HG02973 (cell line): ENCODE results near the gene MTO1.
"Not testable (repeated sequence)": the region's sequence is repeated elsewhere in the genome, so short reads cannot be mapped to it uniquely, and the experiment has no call there.

Experiments used
- ATAC-seq: cut with Tn5 transposase; IDR thresholded peaks from one replicate; pipeline ENCODE4 v1.9.1; 2021; ENCODE audit warnings: moderate library complexity; ENCODE audit not compliant: unreplicated experiment

MTO1 gene

DNA sequence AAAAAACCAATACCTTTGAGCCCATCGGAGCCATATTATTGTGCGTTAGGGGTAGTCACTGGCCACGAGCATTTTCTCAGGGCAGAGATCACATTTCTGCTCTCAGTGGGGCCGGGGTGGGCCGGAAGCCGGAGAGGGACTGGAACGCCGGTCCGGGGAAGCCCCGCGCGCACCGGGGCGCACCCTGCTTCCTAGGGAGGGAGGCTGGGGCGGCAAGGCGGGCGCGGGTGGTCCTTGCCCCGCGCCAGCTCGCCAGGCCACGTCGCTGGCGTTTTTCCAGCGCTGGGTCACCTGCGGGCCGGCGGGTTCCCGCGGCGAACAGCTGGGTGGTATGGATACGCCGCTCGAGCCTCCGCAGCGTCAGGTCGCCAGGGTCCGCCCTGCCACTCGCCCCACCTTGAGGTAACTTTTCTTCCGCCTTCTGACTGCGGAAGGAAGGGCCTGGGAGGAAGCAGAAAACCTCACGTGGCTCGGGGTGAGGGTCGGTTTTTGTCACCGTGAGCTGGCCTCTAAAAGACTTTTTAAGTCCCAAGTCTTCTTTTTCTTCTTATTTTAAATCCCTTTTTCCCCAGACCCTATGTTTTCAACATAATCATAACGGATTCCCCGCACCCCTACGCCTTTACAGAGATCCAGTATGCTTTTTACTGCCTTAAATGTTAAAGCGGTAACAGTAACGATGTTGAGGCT is 62.0 kb downstream of the MTO1 start:
- peak; percentile 48 for ATAC-seq

DNA sequence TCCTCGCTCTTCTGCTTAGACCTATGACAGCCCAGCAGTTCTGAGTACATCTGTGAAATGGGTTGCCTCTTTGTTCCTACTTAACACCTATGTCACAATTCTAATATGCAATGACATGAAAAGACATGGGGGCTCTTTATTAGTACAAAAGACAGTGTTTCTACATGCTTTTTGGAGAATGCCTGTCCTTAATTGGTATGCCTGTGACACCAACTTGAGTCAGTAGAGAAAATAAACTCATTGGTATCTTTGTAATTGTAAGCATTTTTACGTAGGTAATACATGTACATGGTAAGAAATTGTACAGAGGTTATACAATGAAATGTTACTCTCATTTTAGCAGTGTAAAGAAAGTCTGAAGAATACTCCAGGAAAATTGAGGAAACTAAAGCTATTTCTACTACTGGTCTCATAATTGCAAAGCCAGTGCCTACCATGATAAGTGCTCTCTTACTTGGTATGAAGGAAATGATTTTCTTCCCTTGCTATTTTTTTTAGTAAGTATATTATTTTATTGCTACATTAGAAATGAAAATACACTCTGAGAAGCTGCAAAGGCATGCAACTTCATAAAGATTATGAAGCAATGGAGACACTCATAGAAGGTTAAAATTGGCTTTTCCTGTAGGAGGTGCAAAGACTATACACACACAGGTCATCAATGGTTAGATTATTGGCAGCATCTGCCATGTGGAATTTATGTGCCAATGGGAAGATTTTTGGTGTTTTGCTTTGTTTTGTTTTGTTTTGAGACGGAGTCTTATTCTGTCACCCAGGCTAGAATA is 64.2 kb downstream of the MTO1 start:
- no peak for ATAC-seq

DNA sequence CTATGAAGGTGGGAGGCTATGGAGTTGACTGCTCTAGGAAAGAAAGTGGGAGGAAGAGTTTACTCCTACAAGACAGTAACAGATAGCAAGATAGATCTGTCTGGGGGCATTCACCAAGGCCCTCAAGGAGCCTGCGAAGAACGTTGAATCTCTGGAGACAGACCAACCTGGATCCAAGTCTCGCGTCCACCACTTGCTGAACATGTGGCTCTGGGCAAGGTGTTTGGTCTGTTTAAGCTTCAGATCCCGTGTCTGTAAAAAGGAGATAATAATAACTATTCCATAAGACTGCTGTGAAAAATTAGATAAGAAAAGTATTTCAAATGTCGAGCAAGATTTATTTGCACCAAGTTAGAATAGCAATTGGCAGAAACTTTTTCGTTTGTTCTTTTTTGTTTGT is 67.4 kb downstream of the MTO1 start:
- ATAC-seq = no peak

DNA sequence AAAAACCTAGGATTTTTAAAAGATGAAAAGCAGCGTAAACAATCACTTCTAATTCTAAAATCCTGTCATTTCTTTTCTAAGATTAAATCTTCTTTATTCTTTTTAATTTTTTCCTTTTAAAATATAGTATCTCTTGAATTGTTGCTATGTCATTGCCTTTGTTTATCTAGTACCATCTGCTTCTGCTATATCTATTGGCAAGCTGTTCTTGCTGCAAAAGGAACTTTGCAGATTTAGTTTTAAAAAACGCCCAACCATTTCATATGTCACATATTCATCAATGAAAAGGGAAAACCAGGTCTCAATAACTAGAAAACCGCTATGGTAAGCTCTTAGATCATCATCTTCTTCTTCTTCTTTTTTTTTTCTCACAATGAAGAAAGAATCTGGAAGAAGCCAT is 70.8 kb downstream of the MTO1 start:
- ATAC-seq = no peak

DNA sequence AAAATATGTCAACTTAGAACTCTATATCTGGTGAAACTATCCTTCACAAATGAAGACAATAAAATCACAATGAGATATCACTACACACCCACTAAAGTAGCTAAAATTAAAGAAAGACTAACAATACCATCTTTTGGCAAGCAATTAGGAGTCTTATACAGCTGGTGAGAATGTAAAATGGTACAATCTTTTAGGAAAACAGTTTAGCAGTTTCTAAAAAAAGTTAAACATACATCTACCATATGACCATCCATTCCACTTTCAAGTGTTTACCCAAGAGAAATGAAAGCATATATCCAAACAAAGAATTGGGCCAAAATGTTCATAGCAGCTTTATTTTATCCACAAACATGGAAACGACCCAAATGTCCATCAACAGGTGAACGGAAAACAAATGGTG is 73.1 kb downstream of the MTO1 start:
- no peak for ATAC-seq

DNA sequence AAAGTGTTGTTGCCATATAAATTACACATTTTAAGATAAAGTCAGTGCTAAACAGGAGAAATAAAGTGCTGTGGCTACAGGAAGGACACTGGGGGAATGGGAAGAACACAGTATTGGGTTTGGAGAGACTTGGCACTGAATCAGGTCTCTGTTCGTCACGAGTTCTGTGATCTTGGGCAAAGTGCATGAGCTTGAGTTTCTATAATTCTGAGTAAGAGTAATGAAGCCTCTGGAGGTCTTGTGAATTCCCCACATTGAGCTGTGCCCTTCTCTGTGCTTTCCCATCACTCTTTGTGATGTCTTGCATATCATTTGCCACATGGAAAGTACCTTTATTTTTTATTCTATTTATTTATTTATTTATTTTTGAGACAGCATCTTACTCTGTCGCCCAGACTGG is 76.1 kb downstream of the MTO1 start:
- ATAC-seq = no peak

DNA sequence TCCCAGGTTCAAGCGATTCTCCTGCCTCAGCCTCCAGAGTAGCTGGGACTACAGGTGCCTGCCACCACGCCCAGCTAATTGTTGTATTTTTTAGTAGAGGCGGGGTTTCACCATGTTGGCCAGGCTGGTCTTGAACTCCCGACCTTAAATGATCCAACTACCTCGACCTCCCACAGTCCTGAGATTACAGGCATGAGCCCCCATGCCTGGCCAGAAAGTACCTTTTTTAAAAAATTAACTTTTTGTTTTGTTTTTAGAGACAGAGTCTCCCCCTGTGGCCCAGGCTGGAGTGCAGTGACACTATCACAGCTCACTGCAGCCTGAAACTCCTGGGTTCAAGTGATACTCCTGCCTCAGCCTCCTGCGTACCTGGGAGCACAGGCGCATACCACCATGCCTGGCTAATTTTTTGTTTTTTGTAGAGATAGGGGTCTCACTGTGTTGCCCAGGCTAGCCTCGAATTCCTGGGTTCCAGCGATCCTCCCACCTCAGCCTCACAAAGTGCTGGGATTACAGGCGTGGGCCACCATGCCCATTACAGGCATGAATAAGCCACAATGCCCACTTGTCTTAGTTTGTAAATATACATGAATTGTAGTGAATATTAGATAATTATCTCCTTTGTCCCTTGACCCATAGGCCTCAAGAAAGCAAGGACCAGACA is 76.7 kb downstream of the MTO1 start:
- no peak for ATAC-seq

DNA sequence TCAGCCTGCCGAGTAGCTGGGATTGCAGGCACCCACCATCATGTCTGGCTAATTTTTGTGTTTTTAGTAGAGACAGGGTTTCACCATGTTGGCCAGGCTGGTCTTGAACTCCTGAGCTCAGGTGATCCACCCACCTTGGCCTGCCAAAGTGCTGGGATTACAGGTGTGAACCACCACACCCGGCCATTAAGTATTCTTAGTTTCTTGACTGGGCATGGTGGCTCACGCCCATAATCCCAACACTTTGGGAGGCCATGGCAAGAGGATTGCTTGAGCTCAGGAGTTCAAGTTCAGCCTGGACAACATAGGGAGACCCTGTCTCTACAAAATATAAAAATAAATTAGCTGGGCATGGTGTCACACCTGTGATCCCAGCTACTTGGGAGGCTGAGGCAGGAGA is 80.9 kb downstream of the MTO1 start:
- not testable (repeated sequence) for ATAC-seq

DNA sequence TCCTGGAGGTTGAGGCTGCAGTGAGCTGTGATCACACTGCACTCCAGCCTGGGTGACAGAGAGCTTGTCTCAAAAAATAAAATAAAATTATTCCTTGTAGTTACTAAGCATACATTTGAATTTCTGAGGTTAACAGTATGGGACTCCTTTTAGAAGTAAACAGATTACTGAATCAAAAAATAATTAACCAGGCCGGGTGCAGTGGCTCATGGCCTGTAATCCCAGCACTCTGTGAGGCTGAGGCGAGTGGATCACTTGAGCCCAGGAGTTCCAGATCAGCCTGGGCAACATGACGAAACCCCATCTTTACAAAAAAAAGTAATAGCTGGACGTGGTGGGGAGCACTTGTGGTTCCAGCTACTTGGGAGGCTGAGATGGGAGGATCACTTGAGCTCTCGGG is 81.4 kb downstream of the MTO1 start:
- ATAC-seq = no peak

DNA sequence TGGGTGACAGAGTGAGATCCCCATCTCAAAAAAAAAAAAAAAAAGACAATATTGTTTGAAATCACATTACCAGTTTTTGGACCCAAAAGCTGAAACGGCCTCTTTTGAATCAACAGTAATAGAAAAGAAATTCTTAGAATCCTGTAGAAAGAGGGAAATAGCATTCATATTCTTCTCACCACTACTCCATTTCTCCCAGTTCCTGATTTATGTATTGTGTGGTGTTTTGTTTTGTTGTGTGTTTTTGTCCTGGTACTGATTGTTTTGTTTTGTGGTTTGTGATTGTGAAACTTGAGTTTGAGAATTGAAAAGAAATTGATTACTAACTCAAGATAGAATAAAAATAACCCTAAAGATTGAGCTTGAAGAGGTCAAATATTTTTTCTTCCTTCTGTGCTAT is 85.5 kb downstream of the MTO1 start:
- no peak for ATAC-seq

DNA sequence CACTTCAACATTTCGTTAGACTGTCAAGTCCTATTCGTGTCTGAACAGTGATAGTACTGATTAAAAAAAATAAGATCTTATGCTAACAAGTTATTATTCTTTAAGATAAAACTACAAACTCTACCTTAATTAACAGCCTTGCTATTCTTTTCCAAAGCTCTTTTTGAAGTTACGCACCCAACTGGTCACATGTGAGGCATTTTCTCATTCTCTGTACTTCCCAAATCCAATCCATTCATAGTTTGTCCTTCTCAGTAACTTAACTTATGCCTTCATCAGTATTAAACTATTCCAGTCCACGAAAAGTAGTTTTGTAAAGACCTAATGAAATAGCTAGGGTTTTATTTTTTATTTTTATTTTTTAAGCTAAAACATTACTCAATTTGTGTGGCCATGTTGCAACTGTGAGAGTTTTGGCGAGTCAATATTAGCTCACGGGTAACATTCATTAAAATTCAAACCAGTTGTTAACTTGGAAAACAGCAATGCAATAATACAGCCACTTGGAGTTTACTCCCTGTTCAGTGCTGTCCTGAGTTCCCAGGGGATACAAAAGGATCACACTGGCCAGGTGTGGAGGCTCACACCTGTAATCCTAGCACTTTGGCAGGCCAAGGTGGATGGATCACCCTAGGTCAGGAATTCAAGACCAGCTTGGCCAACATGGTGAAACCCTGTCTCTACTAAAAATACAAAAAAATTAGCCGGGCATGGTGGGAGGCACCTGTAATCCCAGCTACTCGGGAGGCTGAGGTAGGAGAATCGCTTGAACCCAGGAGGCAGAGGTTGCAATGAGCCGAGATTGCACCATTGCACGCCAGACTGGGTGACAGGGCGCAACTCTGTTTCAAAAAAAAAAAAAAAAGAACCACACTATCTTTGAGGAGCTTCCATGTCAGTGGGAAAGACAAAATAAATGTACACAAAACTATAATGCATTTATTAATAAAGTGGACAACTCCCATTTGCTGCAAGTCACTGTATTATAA is 87.2 kb downstream of the MTO1 start:
- no peak for ATAC-seq

DNA sequence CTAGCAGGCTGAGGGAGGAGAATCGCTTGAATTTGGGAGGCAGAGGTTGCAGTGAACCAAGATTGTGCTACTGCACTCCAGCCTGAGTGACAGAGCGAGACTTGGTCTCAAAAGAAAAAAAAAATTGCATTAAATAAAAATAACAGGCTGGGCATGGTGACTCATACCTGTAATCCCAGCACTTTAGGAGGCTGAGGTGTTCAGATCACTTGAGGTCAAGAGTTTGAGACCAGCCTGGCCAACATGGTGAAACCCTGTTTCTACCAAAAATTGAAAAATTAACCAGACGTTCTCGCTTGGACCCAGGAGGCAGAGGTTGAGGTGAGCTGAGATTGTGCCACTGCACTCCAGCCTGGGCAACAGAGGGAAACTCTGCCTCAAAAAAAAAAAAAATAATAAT is 89.6 kb downstream of the MTO1 start:
- ATAC-seq = not testable (repeated sequence)

DNA sequence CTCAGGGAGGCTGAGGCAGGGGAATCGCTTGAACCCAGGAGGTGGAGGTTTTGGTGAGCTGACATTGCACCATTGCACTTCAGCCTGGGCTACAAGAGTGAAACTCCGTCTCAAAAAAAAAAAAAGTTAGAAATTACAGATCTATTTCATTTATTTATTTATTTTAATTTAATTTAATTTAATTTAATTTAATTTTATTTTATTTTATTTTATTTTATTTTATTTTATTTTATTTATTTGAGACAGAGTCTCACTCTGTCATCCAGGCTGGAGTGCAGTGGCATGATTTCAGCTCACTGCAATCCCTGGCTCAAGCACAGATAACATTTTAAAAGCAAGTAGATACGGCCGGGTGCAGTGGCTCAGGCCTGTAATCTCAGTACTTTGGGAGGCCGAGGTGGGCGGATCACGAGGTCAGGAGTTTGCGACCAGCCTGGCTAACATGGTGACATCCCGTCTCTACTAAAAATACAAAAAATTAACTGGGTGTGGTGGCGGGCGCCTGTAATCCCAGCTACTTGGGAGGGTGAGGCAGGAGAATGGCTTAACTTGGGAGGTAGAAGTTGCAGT is 93.9 kb downstream of the MTO1 start:
- ATAC-seq = not testable (repeated sequence)

DNA sequence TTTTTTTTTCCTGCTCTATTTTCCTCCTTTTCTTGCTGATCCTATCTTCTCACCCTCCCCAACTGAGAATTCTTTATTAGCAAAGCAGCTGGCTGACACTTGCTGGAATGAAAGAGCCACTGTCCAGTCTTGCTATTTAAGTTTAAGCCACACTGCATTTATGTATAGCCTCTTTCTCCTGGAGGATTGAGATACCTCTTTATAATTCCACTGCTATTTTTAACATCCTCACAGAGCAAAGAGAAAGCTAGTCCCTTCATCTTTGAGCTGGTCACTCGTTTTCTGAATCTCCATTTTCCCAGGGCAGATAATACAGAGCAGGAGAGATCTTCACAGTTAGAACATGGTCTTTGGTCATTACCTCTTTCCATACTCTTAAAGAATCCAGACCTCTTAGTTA is 95.3 kb downstream of the MTO1 start:
- ATAC-seq = no peak
